Measurements from ENCODE around the gene FBXO44. TPM values are rescaled to one million over a fixed set of nuclear protein-coding genes. Genes with fewer than 3 reads are reported as not detected.

FBXO44 gene
- total and polyA plus RNA-seq, 2 donors (not counting 1 experiment from before 2014, with no cell fraction given) = 8.1 to 17.8 TPM

GRCh38 chr1:11693024-11693590, 38.4 kb downstream of the FBXO44 start:
- Histone ChIP-seq H3K4me1 (ENCODE audit: control insufficient read depth, extremely low read depth, insufficient read depth, low read length) (peaks cover 8% of the 10 kb centered on the region), H3K4me3 (replicated peaks in 1 of 4; ENCODE audit: control extremely low read depth in 1 of 4, insufficient read depth in 1 of 4, low read depth in 3 of 4, low read length in 4 of 4) (no peak overlapping the region), H3K4me2 (ENCODE audit: extremely low read depth, insufficient read depth, low read length) (peak overlapping the region; percentile 32), H3K36me3 (ENCODE audit: control insufficient read depth, insufficient read depth, low read length) (no peaks in the 10 kb centered on the region), H3K9me3 (ENCODE audit: control insufficient read depth, insufficient read depth, low read depth, low read length) (no peaks in the 10 kb centered on the region), H3K27ac (ENCODE audit: insufficient read depth, low read length) (no peak overlapping the region), H3K9ac (ENCODE audit: insufficient read depth, low read length) (no peak overlapping the region), H3K27me3 (ENCODE audit: control insufficient read depth, insufficient read depth, low read length) (peaks cover 40% of the 10 kb centered on the region), H3K79me2 (ENCODE audit: control insufficient read depth, insufficient read depth, low read length) (no peaks in the 10 kb centered on the region), H4K20me1 (ENCODE audit: control insufficient read depth, extremely low read depth, insufficient read depth, low read length) (no peaks in the 10 kb centered on the region), H2AFZ (ENCODE audit: low read length) (no peak overlapping the region)
- no peak for TF ChIP-seq EZH2 (IDR thresholded peaks at IDR 0.05; ENCODE audit: low read length, missing control alignments)
- TF ChIP-seq CTCF (conservative IDR thresholded peaks at IDR 0.05 in 1 of 2, IDR thresholded peaks at IDR 0.05 in 1 of 2; ENCODE audit: low read depth in 1 of 2, low read length in 2 of 2) = no peak
- peak; percentile 73 to 87 for DNase-seq (ENCODE audit: low read depth in 2 of 2)

- Histone ChIP-seq H3K4me1 (ENCODE audit: control insufficient read depth, extremely low read depth, insufficient read depth, low read length) (peaks cover 8% of the 10 kb centered on the region), H3K9me3 (ENCODE audit: control insufficient read depth, insufficient read depth, low read depth, low read length) (no peaks in the 10 kb centered on the region), H3K79me2 (ENCODE audit: control insufficient read depth, insufficient read depth, low read length) (no peaks in the 10 kb centered on the region), H3K4me3 (replicated peaks in 1 of 4; ENCODE audit: control extremely low read depth in 1 of 4, insufficient read depth in 1 of 4, low read depth in 3 of 4, low read length in 4 of 4) (no peak overlapping the region), H3K4me2 (ENCODE audit: extremely low read depth, insufficient read depth, low read length) (no peak overlapping the region), H2AFZ (ENCODE audit: low read length) (no peak overlapping the region), H4K20me1 (ENCODE audit: control insufficient read depth, extremely low read depth, insufficient read depth, low read length) (no peaks in the 10 kb centered on the region), H3K9ac (ENCODE audit: insufficient read depth, low read length) (no peak overlapping the region), H3K27me3 (ENCODE audit: control insufficient read depth, insufficient read depth, low read length) (peaks cover 38% of the 10 kb centered on the region), H3K27ac (ENCODE audit: insufficient read depth, low read length) (no peak overlapping the region), H3K36me3 (ENCODE audit: control insufficient read depth, insufficient read depth, low read length) (no peaks in the 10 kb centered on the region)
- peak; percentile 44 for TF ChIP-seq EZH2 (IDR thresholded peaks at IDR 0.05; ENCODE audit: low read length, missing control alignments)
- TF ChIP-seq CTCF (conservative IDR thresholded peaks at IDR 0.05 in 1 of 2, IDR thresholded peaks at IDR 0.05 in 1 of 2; ENCODE audit: low read depth in 1 of 2, low read length in 2 of 2) = no peak
- DNase-seq (ENCODE audit: low read depth in 2 of 2) = no peak
Measured at GRCh38 chr1:11693917-11694316, 39.2 kb downstream of the FBXO44 start.

DNA sequence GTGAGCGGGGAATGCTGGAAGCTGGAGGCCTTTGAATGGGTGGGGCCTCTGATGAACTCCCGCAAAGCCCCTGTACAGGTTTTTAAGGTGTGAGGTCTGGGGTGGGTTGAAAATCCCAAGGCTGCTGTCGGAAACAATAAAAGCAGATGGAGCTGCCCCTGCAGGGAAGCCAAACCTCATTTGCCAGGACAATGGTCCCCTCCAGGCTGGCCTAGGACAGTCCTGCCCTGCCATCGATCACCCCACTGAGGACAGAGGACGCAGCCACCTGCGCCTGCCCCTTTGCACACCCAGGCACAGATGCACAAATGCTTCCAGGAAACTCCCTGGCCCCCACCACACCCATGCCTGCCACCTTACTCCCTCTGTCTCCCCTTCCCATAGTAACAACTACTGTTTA, 41.2 kb downstream of the FBXO44 start:
- no peaks in the 10 kb centered on the region for H3K79me2 ChIP-seq (ENCODE audit: control insufficient read depth, insufficient read depth, low read length)
- H3K36me3 ChIP-seq (ENCODE audit: control insufficient read depth, insufficient read depth, low read length) = no peaks in the 10 kb centered on the region
- no peaks in the 10 kb centered on the region for H4K20me1 ChIP-seq (ENCODE audit: control insufficient read depth, extremely low read depth, insufficient read depth, low read length)
- no peak overlapping the region for H3K9ac ChIP-seq (ENCODE audit: insufficient read depth, low read length)
- H3K4me3 ChIP-seq (replicated peaks in 1 of 4; ENCODE audit: control extremely low read depth in 1 of 4, insufficient read depth in 1 of 4, low read depth in 3 of 4, low read length in 4 of 4) = no peak overlapping the region
- TF ChIP-seq CTCF (conservative IDR thresholded peaks at IDR 0.05 in 1 of 2, IDR thresholded peaks at IDR 0.05 in 1 of 2; ENCODE audit: low read depth in 1 of 2, low read length in 2 of 2) (no peak), EZH2 (IDR thresholded peaks at IDR 0.05; ENCODE audit: low read length, missing control alignments) (no peak)
- H3K9me3 ChIP-seq (ENCODE audit: control insufficient read depth, insufficient read depth, low read depth, low read length) = no peaks in the 10 kb centered on the region
- H3K4me2 ChIP-seq (ENCODE audit: extremely low read depth, insufficient read depth, low read length) = no peak overlapping the region
- peaks cover 8% of the 10 kb centered on the region for H3K4me1 ChIP-seq (ENCODE audit: control insufficient read depth, extremely low read depth, insufficient read depth, low read length)
- H2AFZ ChIP-seq (ENCODE audit: low read length) = no peak overlapping the region
- no peak for DNase-seq (ENCODE audit: low read depth in 2 of 2)
- peaks cover 32% of the 10 kb centered on the region for H3K27me3 ChIP-seq (ENCODE audit: control insufficient read depth, insufficient read depth, low read length)
- no peak overlapping the region for H3K27ac ChIP-seq (ENCODE audit: insufficient read depth, low read length)
